Mesendoderm (in vitro differentiated cells): ENCODE measurements around the gene PARM1.

Source experiments
- DNase-seq: peaks from one replicate; pipeline ENCODE4 v3.0.0; 2013
- H2AK5ac ChIP-seq: 2 replicates; pipeline ENCODE4 v1.6.1; 2013; ENCODE audit warnings: low read length, inconsistent platforms
- H2BK120ac ChIP-seq: 2 replicates; pipeline ENCODE4 v1.6.1; 2013; ENCODE audit warnings: low read depth, mild to moderate bottlenecking, low read length, moderate library complexity, mixed read lengths
- H2BK15ac ChIP-seq: replicated peaks from 2 replicates; pipeline ENCODE4 v1.6.1; 2013; ENCODE audit warnings: low read depth, mild to moderate bottlenecking, moderate library complexity
- H2BK5ac ChIP-seq: 2 replicates; pipeline ENCODE4 v1.6.1; 2013; ENCODE audit warnings: low read length, inconsistent platforms
- H3K18ac ChIP-seq: 2 replicates; pipeline ENCODE4 v1.6.1; 2013; ENCODE audit warnings: mild to moderate bottlenecking, low read length, mixed read lengths
- H3K23ac ChIP-seq: one replicate; pipeline ENCODE4 v1.6.1; 2013; ENCODE audit warnings: low read length
- H3K27ac ChIP-seq: 2 replicates; pipeline ENCODE4 v1.5.1; 2013; ENCODE audit warnings: low read depth, mild to moderate bottlenecking, inconsistent platforms, low read length, moderate library complexity
- H3K27me3 ChIP-seq: 2 replicates; pipeline ENCODE4 v1.6.1; 2013; ENCODE audit warnings: low read length, control low read depth, mild to moderate bottlenecking, inconsistent platforms; ENCODE audit not compliant: insufficient read depth, poor library complexity
- H3K36me3 ChIP-seq: 2 replicates; pipeline ENCODE4 v1.6.1; 2013; ENCODE audit warnings: low read length, inconsistent platforms; ENCODE audit not compliant: control insufficient read depth, insufficient read depth
- H3K4ac ChIP-seq: one replicate; pipeline ENCODE4 v1.6.1; 2013; ENCODE audit warnings: low read depth, mild to moderate bottlenecking, low read length, moderate library complexity
- H3K4me1 ChIP-seq: 2 replicates; pipeline ENCODE4 v1.6.1; 2013; ENCODE audit warnings: low read depth, low read length, inconsistent platforms; ENCODE audit not compliant: control insufficient read depth
- H3K4me2 ChIP-seq: 2 replicates; pipeline ENCODE4 v1.6.1; 2013; ENCODE audit warnings: low read length
- H3K4me3 ChIP-seq: 2 replicates; pipeline ENCODE4 v1.5.1; 2013; ENCODE audit warnings: mild to moderate bottlenecking, low read length
- H3K56ac ChIP-seq: one replicate; pipeline ENCODE4 v1.6.1; 2013; ENCODE audit warnings: low read length
- H3K79me1 ChIP-seq: 2 replicates; pipeline ENCODE4 v1.6.1; 2013; ENCODE audit warnings: low read length, inconsistent platforms
- H3K79me2 ChIP-seq: 2 replicates; pipeline ENCODE4 v1.6.1; 2013; ENCODE audit warnings: mild to moderate bottlenecking, low read length; ENCODE audit not compliant: control insufficient read depth, insufficient read depth
- H3K9ac ChIP-seq: 2 replicates; pipeline ENCODE4 v1.6.1; 2013; ENCODE audit warnings: low read length, inconsistent platforms
- H4K5ac ChIP-seq: one replicate; pipeline ENCODE4 v1.6.1; 2013; ENCODE audit warnings: low read length
- H4K8ac ChIP-seq: one replicate; pipeline ENCODE4 v1.6.1; 2013; ENCODE audit warnings: low read depth, mild to moderate bottlenecking, control low read depth, low read length, moderate library complexity
- WGBS: extraction: QIAGEN DNeasy Blood & Tissue Kit; methylation state at CpG from one replicate; pipeline ENCODE4 v1.1.7; 2013; ENCODE audit warnings: low lambda C conversion rate, missing lambda C conversion rate; ENCODE audit not compliant: insufficient coverage; ENCODE audit errors: extremely low coverage; 5-methylcytosine and 5-hydroxymethylcytosine counted together

The PARM1 gene

DNA sequence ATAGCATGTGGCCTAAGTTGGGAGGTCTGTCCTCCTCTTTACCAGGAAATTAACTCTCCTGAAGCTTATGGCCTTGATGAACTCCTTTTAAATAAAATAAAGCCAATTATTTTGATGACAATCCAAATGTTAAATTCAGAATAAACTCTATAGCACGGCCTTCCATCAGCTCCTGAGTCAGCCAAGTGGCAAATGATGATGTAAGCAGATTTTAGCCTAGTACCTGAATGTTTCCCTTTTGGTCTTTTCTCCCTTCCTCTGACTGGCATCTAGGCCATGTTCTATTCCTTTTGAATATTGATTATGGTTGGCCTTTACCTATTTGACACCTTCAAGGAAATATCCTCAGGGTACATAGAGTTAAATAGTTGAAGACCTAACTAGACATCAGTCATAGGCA is 76.2 kb downstream of the PARM1 start:
- no peaks in the 10 kb centered on the region for H3K79me1 ChIP-seq
- no peak overlapping the region for H3K23ac ChIP-seq
- H2AK5ac ChIP-seq, result no peak overlapping the region
- H2BK15ac ChIP-seq, result no peak overlapping the region
- no peaks in the 10 kb centered on the region for H3K27me3 ChIP-seq
- H3K36me3 ChIP-seq, result no peaks in the 10 kb centered on the region
- H2BK120ac ChIP-seq, result no peak overlapping the region
- H3K4ac ChIP-seq, result no peak overlapping the region
- no peak overlapping the region for H3K18ac ChIP-seq
- no peaks in the 10 kb centered on the region for H3K79me2 ChIP-seq
- no peak overlapping the region for H3K9ac ChIP-seq
- H3K27ac ChIP-seq, result no peak overlapping the region
- no peaks in the 10 kb centered on the region for H3K4me1 ChIP-seq
- no peak overlapping the region for H4K8ac ChIP-seq
- no peak overlapping the region for H3K56ac ChIP-seq
- DNase-seq, result no peak
- H3K4me2 ChIP-seq, result no peak overlapping the region
- no CpG with 5 or more reads among the region's 1 CpG for WGBS
- no peak overlapping the region for H3K4me3 ChIP-seq
- H2BK5ac ChIP-seq, result no peak overlapping the region
- H4K5ac ChIP-seq, result no peak overlapping the region

DNA sequence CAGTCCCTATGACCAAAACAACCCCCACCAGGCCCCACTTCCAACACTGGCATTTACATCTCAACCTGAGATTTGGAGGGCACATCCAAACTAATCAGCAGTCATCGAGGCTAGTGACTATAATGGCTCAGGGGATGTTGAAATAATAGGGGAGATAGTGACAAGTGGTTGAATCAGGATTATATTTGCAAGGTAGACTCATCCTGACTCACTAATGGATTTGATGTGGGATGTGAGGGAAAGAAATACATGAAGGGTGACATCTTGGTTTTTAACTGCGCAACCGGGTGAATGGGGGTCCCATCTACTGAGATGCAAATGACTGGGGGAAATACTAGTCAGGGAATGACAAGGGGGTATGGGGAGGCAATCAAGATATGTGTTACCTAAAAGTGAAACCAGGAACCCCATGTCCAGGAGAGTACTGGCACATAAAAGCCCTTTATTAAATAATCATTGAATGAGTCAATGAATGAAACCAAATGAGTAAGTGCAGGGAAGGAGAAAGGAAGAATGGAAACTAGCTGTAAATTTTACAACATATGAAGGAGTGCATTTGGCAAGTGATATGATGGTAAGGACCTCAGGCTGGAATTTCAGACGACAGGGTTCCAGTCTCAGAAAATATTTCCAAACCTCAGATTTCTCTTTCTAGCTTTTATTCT is 78.3 kb downstream of the PARM1 start:
- no peaks in the 10 kb centered on the region for H3K79me1 ChIP-seq
- H3K4ac ChIP-seq, result no peak overlapping the region
- H3K4me3 ChIP-seq, result no peak overlapping the region
- no peak overlapping the region for H2BK5ac ChIP-seq
- no peak overlapping the region for H4K5ac ChIP-seq
- no peaks in the 10 kb centered on the region for H3K36me3 ChIP-seq
- H3K56ac ChIP-seq, result no peak overlapping the region
- no peak overlapping the region for H3K18ac ChIP-seq
- H2BK15ac ChIP-seq, result no peak overlapping the region
- no peak overlapping the region for H3K23ac ChIP-seq
- H3K9ac ChIP-seq, result no peak overlapping the region
- DNase-seq, result no peak
- no peaks in the 10 kb centered on the region for H3K27me3 ChIP-seq
- H2BK120ac ChIP-seq, result no peak overlapping the region
- no peaks in the 10 kb centered on the region for H3K4me1 ChIP-seq
- no CpG with 5 or more reads among the region's 4 CpGs for WGBS
- no peaks in the 10 kb centered on the region for H3K79me2 ChIP-seq
- H3K27ac ChIP-seq, result no peak overlapping the region
- no peak overlapping the region for H2AK5ac ChIP-seq
- H3K4me2 ChIP-seq, result no peak overlapping the region
- no peak overlapping the region for H4K8ac ChIP-seq

DNA sequence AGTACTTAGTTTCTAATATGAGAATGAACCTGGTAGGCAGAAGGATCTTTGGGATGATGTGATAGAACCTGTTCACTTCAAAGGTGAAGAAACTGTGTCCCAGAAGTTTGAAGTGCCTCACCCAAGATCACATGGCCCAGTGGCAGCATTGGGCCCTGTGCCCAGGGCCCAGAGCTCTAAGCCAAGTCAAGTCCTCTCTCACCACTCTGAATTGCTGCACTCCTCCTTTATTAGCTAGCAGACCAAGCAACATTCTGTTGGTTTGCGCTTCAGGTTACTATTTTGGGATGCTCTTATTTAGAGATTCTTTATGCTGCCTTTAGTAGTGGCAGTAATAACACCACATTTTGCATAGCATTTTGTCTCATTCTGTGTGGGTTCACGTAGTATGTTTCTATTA is 82.7 kb downstream of the PARM1 start:
- H3K4me1 ChIP-seq, result no peaks in the 10 kb centered on the region
- no CpG with 5 or more reads among the region's 2 CpGs for WGBS
- H3K4ac ChIP-seq, result no peak overlapping the region
- H3K56ac ChIP-seq, result no peak overlapping the region
- H4K5ac ChIP-seq, result no peak overlapping the region
- H3K79me2 ChIP-seq, result no peaks in the 10 kb centered on the region
- no peaks in the 10 kb centered on the region for H3K36me3 ChIP-seq
- no peak overlapping the region for H3K18ac ChIP-seq
- no peak overlapping the region for H3K27ac ChIP-seq
- H2BK15ac ChIP-seq, result no peak overlapping the region
- H2BK5ac ChIP-seq, result no peak overlapping the region
- no peak for DNase-seq
- no peaks in the 10 kb centered on the region for H3K27me3 ChIP-seq
- H2BK120ac ChIP-seq, result no peak overlapping the region
- H2AK5ac ChIP-seq, result no peak overlapping the region
- H4K8ac ChIP-seq, result no peak overlapping the region
- H3K79me1 ChIP-seq, result no peaks in the 10 kb centered on the region
- H3K23ac ChIP-seq, result no peak overlapping the region
- H3K4me2 ChIP-seq, result no peak overlapping the region
- H3K9ac ChIP-seq, result no peak overlapping the region
- no peak overlapping the region for H3K4me3 ChIP-seq

DNA sequence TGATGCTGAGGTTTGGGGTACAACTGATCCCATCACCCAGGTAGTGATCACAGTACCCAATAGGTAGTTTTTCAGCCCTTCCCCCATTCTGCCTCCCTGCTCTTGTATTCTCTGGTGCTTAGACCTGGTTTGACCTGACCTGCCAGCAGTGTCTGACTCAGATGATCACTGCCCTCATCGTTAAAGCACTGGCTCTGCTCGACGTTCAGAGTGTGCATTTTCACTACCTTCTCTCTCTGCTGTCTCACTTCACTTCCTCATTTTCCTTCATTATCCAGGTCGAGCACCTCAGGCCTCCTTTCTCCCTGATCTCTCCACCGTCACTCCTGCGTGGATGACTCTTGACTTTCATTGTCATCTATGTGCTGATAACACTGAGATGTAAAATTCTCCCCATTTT is 83.6 kb downstream of the PARM1 start:
- DNase-seq, result no peak
- no peak overlapping the region for H3K4ac ChIP-seq
- no peak overlapping the region for H3K27ac ChIP-seq
- H3K4me3 ChIP-seq, result no peak overlapping the region
- no peak overlapping the region for H3K23ac ChIP-seq
- no peak overlapping the region for H3K4me2 ChIP-seq
- H3K18ac ChIP-seq, result no peak overlapping the region
- no peak overlapping the region for H2BK5ac ChIP-seq
- H3K56ac ChIP-seq, result no peak overlapping the region
- no peaks in the 10 kb centered on the region for H3K79me2 ChIP-seq
- no peak overlapping the region for H4K5ac ChIP-seq
- H2AK5ac ChIP-seq, result no peak overlapping the region
- no peaks in the 10 kb centered on the region for H3K79me1 ChIP-seq
- no peak overlapping the region for H2BK120ac ChIP-seq
- no peaks in the 10 kb centered on the region for H3K4me1 ChIP-seq
- H3K9ac ChIP-seq, result no peak overlapping the region
- H3K36me3 ChIP-seq, result no peaks in the 10 kb centered on the region
- H4K8ac ChIP-seq, result no peak overlapping the region
- WGBS, result no CpG with 5 or more reads among the region's 6 CpGs
- H2BK15ac ChIP-seq, result no peak overlapping the region
- no peaks in the 10 kb centered on the region for H3K27me3 ChIP-seq

DNA sequence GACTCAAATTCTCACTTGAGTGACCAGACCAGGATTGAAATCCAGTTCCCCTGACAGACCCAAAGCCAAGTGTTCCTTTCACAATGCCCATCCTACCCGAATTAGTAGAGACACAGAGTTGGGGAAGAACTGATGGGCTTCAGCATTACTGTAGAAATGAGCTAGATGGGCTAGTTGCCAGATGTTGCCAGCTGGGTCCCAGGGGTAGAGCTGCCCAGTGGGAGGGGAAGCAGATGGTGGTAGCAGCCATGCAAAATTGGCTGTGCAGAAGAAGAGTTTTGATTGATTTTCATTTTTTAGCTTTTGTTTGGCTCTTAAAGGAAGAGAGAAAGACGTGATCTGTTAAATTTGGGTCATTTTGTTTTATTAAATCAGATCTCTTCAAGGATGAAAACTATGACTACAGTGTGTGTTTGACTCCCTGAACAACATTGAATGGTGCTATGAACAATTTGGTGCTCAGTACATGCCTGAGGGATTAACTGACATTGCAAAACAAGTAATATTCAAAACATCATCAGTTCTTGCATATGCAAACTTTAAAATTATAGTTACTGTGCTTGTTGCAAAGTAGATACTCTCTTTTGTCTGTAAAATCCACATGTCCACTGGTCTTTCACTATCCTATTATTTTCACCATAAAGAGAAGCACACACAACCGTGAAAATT is 86.0 kb downstream of the PARM1 start:
- no peak overlapping the region for H4K8ac ChIP-seq
- H3K4ac ChIP-seq, result no peak overlapping the region
- no peak overlapping the region for H3K18ac ChIP-seq
- no peak overlapping the region for H4K5ac ChIP-seq
- H3K36me3 ChIP-seq, result no peaks in the 10 kb centered on the region
- no peaks in the 10 kb centered on the region for H3K79me1 ChIP-seq
- no peak overlapping the region for H2BK5ac ChIP-seq
- no CpG with 5 or more reads among the region's 3 CpGs for WGBS
- no peaks in the 10 kb centered on the region for H3K27me3 ChIP-seq
- H3K56ac ChIP-seq, result no peak overlapping the region
- H3K4me2 ChIP-seq, result no peak overlapping the region
- no peak overlapping the region for H2BK120ac ChIP-seq
- H2BK15ac ChIP-seq, result no peak overlapping the region
- no peaks in the 10 kb centered on the region for H3K79me2 ChIP-seq
- H3K27ac ChIP-seq, result no peak overlapping the region
- no peak overlapping the region for H2AK5ac ChIP-seq
- no peaks in the 10 kb centered on the region for H3K4me1 ChIP-seq
- DNase-seq, result no peak
- H3K23ac ChIP-seq, result no peak overlapping the region
- H3K9ac ChIP-seq, result no peak overlapping the region
- no peak overlapping the region for H3K4me3 ChIP-seq

DNA sequence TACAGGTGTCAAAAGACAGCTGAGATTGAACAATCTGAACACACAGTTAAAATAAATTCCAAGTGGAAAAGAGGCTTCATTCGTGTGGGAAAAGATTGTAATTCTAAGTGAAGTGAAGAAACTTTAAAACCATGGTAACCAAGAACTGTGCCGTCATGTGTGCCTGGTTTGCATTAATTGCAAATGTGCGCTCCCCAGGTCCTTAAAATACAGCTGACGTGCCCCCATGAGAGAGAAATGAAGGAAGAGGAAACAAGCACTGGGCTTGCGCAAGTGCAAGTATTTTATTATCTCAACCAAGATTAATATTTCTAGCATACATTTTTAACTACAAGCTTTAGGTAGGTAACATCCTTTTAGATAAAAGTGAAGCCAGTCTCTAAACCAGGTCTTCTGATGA is 92.5 kb downstream of the PARM1 start:
- H3K4me1 ChIP-seq, result no peaks in the 10 kb centered on the region
- WGBS, result no CpG with 5 or more reads among the region's 5 CpGs

More for the DNA sequence above, 92.5 kb downstream of the PARM1 start:
- H4K5ac ChIP-seq, result no peak overlapping the region
- no peaks in the 10 kb centered on the region for H3K79me1 ChIP-seq
- H3K56ac ChIP-seq, result no peak overlapping the region
- H3K9ac ChIP-seq, result no peak overlapping the region
- no peak overlapping the region for H2BK5ac ChIP-seq
- H3K4me2 ChIP-seq, result no peak overlapping the region
- no peak overlapping the region for H3K27ac ChIP-seq
- H2BK120ac ChIP-seq, result no peak overlapping the region
- no peak overlapping the region for H3K18ac ChIP-seq
- no peak overlapping the region for H2AK5ac ChIP-seq
- no peak overlapping the region for H3K23ac ChIP-seq
- H2BK15ac ChIP-seq, result no peak overlapping the region
- H3K4ac ChIP-seq, result no peak overlapping the region
- DNase-seq, result no peak
- H3K36me3 ChIP-seq, result no peaks in the 10 kb centered on the region
- H3K27me3 ChIP-seq, result no peaks in the 10 kb centered on the region
- no peaks in the 10 kb centered on the region for H3K79me2 ChIP-seq
- no peak overlapping the region for H3K4me3 ChIP-seq
- H4K8ac ChIP-seq, result no peak overlapping the region
